Skin epidermis (tissue), 12 donors: ENCODE results near the gene GNAQ.

Experiments
- H3K27ac ChIP-seq, 21 experiments: fragments of 200-600 bp; sonication (generic) in 11 of 21; one replicate each; pipeline ENCODE4 v1.5.0; 2020; ENCODE audit warnings: mild to moderate bottlenecking in 3 of 21, inconsistent platforms in 2 of 21, moderate library complexity in 2 of 21
- H3K4me3 ChIP-seq, 7 experiments: fragments of 200-600 bp; sonication (generic) in 2 of 7; one replicate each; pipeline ENCODE4 v1.5.0; 2020; ENCODE audit warnings: inconsistent platforms in 2 of 7, mild to moderate bottlenecking in 2 of 7, moderate library complexity in 1 of 7

Gene GNAQ

GRCh38 chr9:77953590-77953989 is 78.0 kb downstream of the GNAQ start:
- Histone ChIP-seq H3K4me3 (no peak overlapping the region), H3K27ac (peak overlapping the region in 12 of 21 experiments; percentile 21 to 77 (median 44))

GRCh38 chr9:77952635-77953328 is 78.8 kb downstream of the GNAQ start:
- no peak overlapping the region for H3K4me3 ChIP-seq
- peak overlapping the region in 13 of 21 experiments; percentile 18 to 77 (median 39) for H3K27ac ChIP-seq

GRCh38 chr9:77951369-77951768 is 80.2 kb downstream of the GNAQ start:
- Histone ChIP-seq H3K4me3 (no peak overlapping the region), H3K27ac (peak overlapping the region in 1 of 21 experiments; percentile 5)

GRCh38 chr9:77949751-77950436 is 81.7 kb downstream of the GNAQ start:
- Histone ChIP-seq H3K27ac (no peak overlapping the region), H3K4me3 (no peak overlapping the region)

GRCh38 chr9:77947651-77948050 is 84.0 kb downstream of the GNAQ start:
- Histone ChIP-seq H3K4me3 (no peak overlapping the region), H3K27ac (peak overlapping the region in 7 of 21 experiments; percentile 12 to 78 (median 25))

GRCh38 chr9:77946969-77947620 is 84.5 kb downstream of the GNAQ start:
- H3K27ac ChIP-seq: peak overlapping the region in 10 of 21 experiments; percentile 4 to 81 (median 22)
- H3K4me3 ChIP-seq: no peak overlapping the region

GRCh38 chr9:77946296-77946695 is 85.3 kb downstream of the GNAQ start:
- peak overlapping the region in 11 of 21 experiments; percentile 4 to 81 (median 25) for H3K27ac ChIP-seq
- H3K4me3 ChIP-seq: no peak overlapping the region

GRCh38 chr9:77945798-77946197 is 85.8 kb downstream of the GNAQ start:
- Histone ChIP-seq H3K27ac (peak overlapping the region in 13 of 21 experiments; percentile 1 to 81 (median 60)), H3K4me3 (no peak overlapping the region)

GRCh38 chr9:77944556-77945243 is 86.9 kb downstream of the GNAQ start:
- peak overlapping the region in 20 of 21 experiments; percentile 0 to 81 (median 60) for H3K27ac ChIP-seq
- no peak overlapping the region for H3K4me3 ChIP-seq

- no peak overlapping the region for H3K27ac ChIP-seq
- H3K4me3 ChIP-seq: no peak overlapping the region
These were observed 88.6 kb downstream of the GNAQ start for GRCh38 chr9:77943057-77943456.

GRCh38 chr9:77939149-77939668 is 92.4 kb downstream of the GNAQ start:
- Histone ChIP-seq H3K27ac (no peak overlapping the region), H3K4me3 (no peak overlapping the region)

GRCh38 chr9:77938163-77938562 is 93.4 kb downstream of the GNAQ start:
- Histone ChIP-seq H3K4me3 (no peak overlapping the region), H3K27ac (no peak overlapping the region)

- Histone ChIP-seq H3K4me3 (no peak overlapping the region), H3K27ac (peak overlapping the region in 3 of 21 experiments; percentile 19 to 37 (median 37))
These were observed 95.6 kb downstream of the GNAQ start for GRCh38 chr9:77935974-77936373.

- H3K27ac ChIP-seq: peak overlapping the region in 3 of 21 experiments; percentile 19 to 37 (median 37)
These were observed 96.4 kb downstream of the GNAQ start for GRCh38 chr9:77935211-77935610.

GRCh38 chr9:77933976-77934375 is 97.6 kb downstream of the GNAQ start:
- no peak overlapping the region for H3K27ac ChIP-seq
- no peak overlapping the region for H3K4me3 ChIP-seq

More at GRCh38 chr9:77935211-77935610, 96.4 kb downstream of the GNAQ start:
- no peak overlapping the region for H3K4me3 ChIP-seq

- Histone ChIP-seq H3K27ac (no peak overlapping the region), H3K4me3 (no peak overlapping the region)
These were observed 98.6 kb downstream of the GNAQ start for GRCh38 chr9:77933019-77933418.

GRCh38 chr9:77929942-77930341 is 101.7 kb downstream of the GNAQ start:
- H3K4me3 ChIP-seq: no peak overlapping the region
- H3K27ac ChIP-seq: no peak overlapping the region

- H3K27ac ChIP-seq: no peak overlapping the region
These were observed 104.3 kb downstream of the GNAQ start for GRCh38 chr9:77927265-77927664.

GRCh38 chr9:77926371-77926878 is 105.2 kb downstream of the GNAQ start:
- no peak overlapping the region for H3K4me3 ChIP-seq
- no peak overlapping the region for H3K27ac ChIP-seq

More at GRCh38 chr9:77927265-77927664, 104.3 kb downstream of the GNAQ start:
- no peak overlapping the region for H3K4me3 ChIP-seq
